Panc1 (cell line): ENCODE data around the gene AGRN. TPM values are rescaled to one million over a fixed set of nuclear protein-coding genes. Genes with fewer than 3 reads are reported as not detected.

Experiments used
- ATAC-seq: fragments of 200-7000 bp; cut with Tn5 transposase; 2 replicates; pipeline ENCODE4 v1.9.1; 2020; ENCODE audit warnings: mild to moderate bottlenecking, moderate library complexity
- BruUV-seq: library from RNA; stranded (reverse); fragments of 400-500 nt; replicated peaks from 2 replicates; lab custom pipeline; 2021; lab: Mats Ljungman, UMichigan
- CTCF ChIA-PET: fragments of 300-600 bp; sonication (Branson Sonifier 250); formaldehyde crosslinking; loops from one replicate; lab custom pipeline; 2022; ENCODE audit warnings: antibody characterized with exemption; lab: Charles Lee
- POLR2A ChIA-PET: fragments of 300-600 bp; sonication (Branson Sonifier 250); formaldehyde crosslinking; loops from one replicate; lab custom pipeline; 2022; ENCODE audit warnings: antibody characterized with exemption; lab: Charles Lee
- DNase-seq: peaks from one replicate; pipeline ENCODE4 v3.0.0-alpha.2; 2010; ENCODE audit warnings: low read depth, low spot score
- H3K27ac ChIP-seq: 2 replicates; pipeline ENCODE4 v1.5.1; 2011; ENCODE audit warnings: mild to moderate bottlenecking, low read length, inconsistent platforms
- H3K27me3 ChIP-seq: fragments of 200-500 bp; sonication (Bioruptor generic); 2 replicates; pipeline ENCODE4 v1.6.0; 2014; ENCODE audit warnings: low read length, inconsistent platforms; ENCODE audit not compliant: control insufficient read depth, insufficient read depth
- H3K36me3 ChIP-seq: fragments of 200-500 bp; sonication (Bioruptor generic); 2 replicates; pipeline ENCODE4 v1.5.1; 2014; ENCODE audit warnings: inconsistent platforms, mild to moderate bottlenecking, low read length, moderate library complexity; ENCODE audit not compliant: control insufficient read depth, insufficient read depth
- H3K4me1 ChIP-seq: 2 replicates; pipeline ENCODE4 v1.5.1; 2011; ENCODE audit warnings: inconsistent platforms, mild to moderate bottlenecking, low read length, moderate library complexity; ENCODE audit not compliant: control insufficient read depth, insufficient read depth
- H3K4me3 ChIP-seq, 2 experiments: 2 replicates each; pipeline ENCODE4 v1.5.1; 2011 to 2012; ENCODE audit warnings: low read depth in 2 of 2, low read length in 2 of 2, mild to moderate bottlenecking in 2 of 2, inconsistent platforms in 1 of 2, moderate library complexity in 1 of 2
- H3K9me3 ChIP-seq: fragments of 200-500 bp; sonication (Bioruptor generic); 2 replicates; pipeline ENCODE4 v1.5.1; 2014; ENCODE audit warnings: low read depth, mild to moderate bottlenecking, inconsistent platforms, low read length, moderate library complexity; ENCODE audit not compliant: control insufficient read depth, insufficient read depth
- CTCF ChIP-seq: fragments of 450-650 bp; IDR thresholded peaks from 2 replicates; pipeline ENCODE4 v1.5.1; 2017; ENCODE audit warnings: mild to moderate bottlenecking
- POLR2AphosphoS5 ChIP-seq: IDR thresholded peaks from 2 replicates; pipeline ENCODE4 v1.6.1; 2012; ENCODE audit warnings: mild to moderate bottlenecking, low read depth, low read length, moderate library complexity
- SIN3A ChIP-seq: IDR thresholded peaks from 2 replicates; pipeline ENCODE4 v1.6.1; 2012; ENCODE audit warnings: low read depth, mild to moderate bottlenecking, low read length, moderate library complexity, borderline replicate concordance; ENCODE audit not compliant: insufficient read depth
- TCF7L2 ChIP-seq: IDR thresholded peaks from 2 replicates; pipeline ENCODE4 v1.6.1; 2011; ENCODE audit warnings: mild to moderate bottlenecking, low read depth, low read length, inconsistent platforms
- in situ Hi-C: cut with HindIII; loops from 2 replicates; pipeline ENCODE4 v1.10.0; 2016; ENCODE audit warnings: low sequenced_read_pairs, low pct_unique_long_range_greater_than_20kb
- intact Hi-C: fragments of 100-400 bp; cut with micrococcal nuclease; formaldehyde crosslinking; loops from one replicate; pipeline ENCODE4 v1.10.0; 2022; ENCODE audit not compliant: unreplicated experiment
- total RNA-seq: library from RNA; stranded (reverse); gene quantifications from one replicate; pipeline ENCODE4 v1.2.1, GENCODE V29; 2021; ENCODE audit not compliant: unreplicated experiment
- TF ChIP-seq, protein P1 (sequence below), 2 experiments: IDR thresholded peaks; 2 replicates each; pipeline ENCODE4 v1.6.1; 2011 to 2012; ENCODE audit warnings: low read depth in 2 of 2, control low read depth in 1 of 2, low read length in 1 of 2, mild to moderate bottlenecking in 1 of 2, moderate library complexity in 1 of 2; ENCODE audit not compliant: insufficient read depth in 1 of 2

AGRN gene
- total RNA-seq, 1 experiment from 2014 or later = 153 TPM

- in situ Hi-C loops = no loop called here
These were observed 72.4 kb downstream of the AGRN start for GRCh38 chr1:1092149-1092855.

GRCh38 chr1:1092894-1093609, 73.1 kb downstream of the AGRN start:
- CTCF ChIA-PET = no interaction called here
- in situ Hi-C loops = no loop called here

More at GRCh38 chr1:1092149-1092855, 72.4 kb downstream of the AGRN start:
- ATAC-seq (peak; percentile 16; the same call in 1 of the 2 replicates), DNase-seq (no peak)
- ChIA-PET CTCF (no interaction called here), POLR2A (interaction anchor here (0.6 kb wide), 1 partner anchor 13 kb away, joined by 3 read pairs; no protein-coding TSS in a partner anchor)
- Histone ChIP-seq H3K27ac (no peak overlapping the region), H3K36me3 (no peaks in the 10 kb centered on the region), H3K4me1 (no peaks in the 10 kb centered on the region), H3K27me3 (no peaks in the 10 kb centered on the region), H3K4me3 (no peak overlapping the region), H3K9me3 (no peaks in the 10 kb centered on the region)
- intact Hi-C loops = no loop called here
- BruUV-seq = no TSS peak
- TF ChIP-seq, protein P1, sequence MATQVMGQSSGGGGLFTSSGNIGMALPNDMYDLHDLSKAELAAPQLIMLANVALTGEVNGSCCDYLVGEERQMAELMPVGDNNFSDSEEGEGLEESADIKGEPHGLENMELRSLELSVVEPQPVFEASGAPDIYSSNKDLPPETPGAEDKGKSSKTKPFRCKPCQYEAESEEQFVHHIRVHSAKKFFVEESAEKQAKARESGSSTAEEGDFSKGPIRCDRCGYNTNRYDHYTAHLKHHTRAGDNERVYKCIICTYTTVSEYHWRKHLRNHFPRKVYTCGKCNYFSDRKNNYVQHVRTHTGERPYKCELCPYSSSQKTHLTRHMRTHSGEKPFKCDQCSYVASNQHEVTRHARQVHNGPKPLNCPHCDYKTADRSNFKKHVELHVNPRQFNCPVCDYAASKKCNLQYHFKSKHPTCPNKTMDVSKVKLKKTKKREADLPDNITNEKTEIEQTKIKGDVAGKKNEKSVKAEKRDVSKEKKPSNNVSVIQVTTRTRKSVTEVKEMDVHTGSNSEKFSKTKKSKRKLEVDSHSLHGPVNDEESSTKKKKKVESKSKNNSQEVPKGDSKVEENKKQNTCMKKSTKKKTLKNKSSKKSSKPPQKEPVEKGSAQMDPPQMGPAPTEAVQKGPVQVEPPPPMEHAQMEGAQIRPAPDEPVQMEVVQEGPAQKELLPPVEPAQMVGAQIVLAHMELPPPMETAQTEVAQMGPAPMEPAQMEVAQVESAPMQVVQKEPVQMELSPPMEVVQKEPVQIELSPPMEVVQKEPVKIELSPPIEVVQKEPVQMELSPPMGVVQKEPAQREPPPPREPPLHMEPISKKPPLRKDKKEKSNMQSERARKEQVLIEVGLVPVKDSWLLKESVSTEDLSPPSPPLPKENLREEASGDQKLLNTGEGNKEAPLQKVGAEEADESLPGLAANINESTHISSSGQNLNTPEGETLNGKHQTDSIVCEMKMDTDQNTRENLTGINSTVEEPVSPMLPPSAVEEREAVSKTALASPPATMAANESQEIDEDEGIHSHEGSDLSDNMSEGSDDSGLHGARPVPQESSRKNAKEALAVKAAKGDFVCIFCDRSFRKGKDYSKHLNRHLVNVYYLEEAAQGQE (IDR thresholded peaks at IDR 0.05; ENCODE audit: insufficient read depth in 1 of 2, low read depth in 2 of 2, low read length in 1 of 2) = no peak
- TF ChIP-seq CTCF = no peak
- TF ChIP-seq POLR2AphosphoS5 = no peak
- no peak for TF ChIP-seq TCF7L2
- no peak for TF ChIP-seq SIN3A

More at GRCh38 chr1:1092894-1093609, 73.1 kb downstream of the AGRN start:
- BruUV-seq = no TSS peak
- DNase-seq = no peak
- H3K4me1 ChIP-seq = no peaks in the 10 kb centered on the region
- ATAC-seq = no peak
- no peaks in the 10 kb centered on the region for H3K9me3 ChIP-seq
- H3K4me3 ChIP-seq = no peak overlapping the region
- no peak overlapping the region for H3K27ac ChIP-seq
- H3K36me3 ChIP-seq = no peaks in the 10 kb centered on the region
- TF ChIP-seq SIN3A = no peak
- TF ChIP-seq, protein P1 (IDR thresholded peaks at IDR 0.05; ENCODE audit: insufficient read depth in 1 of 2, low read depth in 2 of 2, low read length in 1 of 2) = no peak
- no peak for TF ChIP-seq CTCF
- TF ChIP-seq POLR2AphosphoS5 = no peak
- no peak for TF ChIP-seq TCF7L2
- POLR2A ChIA-PET = no interaction called here
- intact Hi-C loops = no loop called here
- no peaks in the 10 kb centered on the region for H3K27me3 ChIP-seq
